Measurements from ENCODE around the gene DOK6.

DNA sequence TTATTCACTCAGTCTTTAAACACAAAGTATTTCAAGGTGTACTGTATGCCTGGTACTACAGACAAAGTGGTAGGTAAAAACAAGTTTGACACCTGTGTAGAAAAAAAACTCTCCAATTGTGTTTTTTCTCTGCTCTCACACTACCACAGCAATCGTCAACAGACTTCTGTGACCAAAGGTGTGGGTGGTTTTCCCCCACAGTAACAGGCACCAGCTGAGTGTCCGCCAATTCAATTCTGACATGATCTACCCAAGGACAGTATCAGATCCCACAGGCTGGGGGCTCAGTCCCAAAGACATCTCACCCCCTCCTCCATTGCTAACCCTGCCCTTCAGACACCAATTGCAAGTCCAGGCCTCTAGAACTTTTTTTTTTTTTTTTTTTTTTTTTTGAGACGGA, 475.8 kb downstream of the DOK6 start:
- TF ChIP-seq POLR2AphosphoS5 (IDR thresholded peaks at IDR 0.05; ENCODE audit: low read depth) (no peak), EZH2 (IDR thresholded peaks at IDR 0.05; ENCODE audit: low read depth, unreplicated experiment) (no peak), JUNB (IDR thresholded peaks at IDR 0.05; ENCODE audit: unreplicated experiment) (no peak), NANOG (IDR thresholded peaks at IDR 0.05; ENCODE audit: borderline replicate concordance) (no peak), EZH2phosphoT487 (IDR thresholded peaks at IDR 0.05; ENCODE audit: unreplicated experiment) (no peak), ZNF114 (CRISPR knock-in tag; IDR thresholded peaks at IDR 0.05) (no peak)
- TF ChIP-seq, protein P1, sequence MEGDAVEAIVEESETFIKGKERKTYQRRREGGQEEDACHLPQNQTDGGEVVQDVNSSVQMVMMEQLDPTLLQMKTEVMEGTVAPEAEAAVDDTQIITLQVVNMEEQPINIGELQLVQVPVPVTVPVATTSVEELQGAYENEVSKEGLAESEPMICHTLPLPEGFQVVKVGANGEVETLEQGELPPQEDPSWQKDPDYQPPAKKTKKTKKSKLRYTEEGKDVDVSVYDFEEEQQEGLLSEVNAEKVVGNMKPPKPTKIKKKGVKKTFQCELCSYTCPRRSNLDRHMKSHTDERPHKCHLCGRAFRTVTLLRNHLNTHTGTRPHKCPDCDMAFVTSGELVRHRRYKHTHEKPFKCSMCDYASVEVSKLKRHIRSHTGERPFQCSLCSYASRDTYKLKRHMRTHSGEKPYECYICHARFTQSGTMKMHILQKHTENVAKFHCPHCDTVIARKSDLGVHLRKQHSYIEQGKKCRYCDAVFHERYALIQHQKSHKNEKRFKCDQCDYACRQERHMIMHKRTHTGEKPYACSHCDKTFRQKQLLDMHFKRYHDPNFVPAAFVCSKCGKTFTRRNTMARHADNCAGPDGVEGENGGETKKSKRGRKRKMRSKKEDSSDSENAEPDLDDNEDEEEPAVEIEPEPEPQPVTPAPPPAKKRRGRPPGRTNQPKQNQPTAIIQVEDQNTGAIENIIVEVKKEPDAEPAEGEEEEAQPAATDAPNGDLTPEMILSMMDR (conservative IDR thresholded peaks at IDR 0.05; ENCODE audit: low read depth in 2 of 2) = no peak
- TF ChIP-seq, protein P2, sequence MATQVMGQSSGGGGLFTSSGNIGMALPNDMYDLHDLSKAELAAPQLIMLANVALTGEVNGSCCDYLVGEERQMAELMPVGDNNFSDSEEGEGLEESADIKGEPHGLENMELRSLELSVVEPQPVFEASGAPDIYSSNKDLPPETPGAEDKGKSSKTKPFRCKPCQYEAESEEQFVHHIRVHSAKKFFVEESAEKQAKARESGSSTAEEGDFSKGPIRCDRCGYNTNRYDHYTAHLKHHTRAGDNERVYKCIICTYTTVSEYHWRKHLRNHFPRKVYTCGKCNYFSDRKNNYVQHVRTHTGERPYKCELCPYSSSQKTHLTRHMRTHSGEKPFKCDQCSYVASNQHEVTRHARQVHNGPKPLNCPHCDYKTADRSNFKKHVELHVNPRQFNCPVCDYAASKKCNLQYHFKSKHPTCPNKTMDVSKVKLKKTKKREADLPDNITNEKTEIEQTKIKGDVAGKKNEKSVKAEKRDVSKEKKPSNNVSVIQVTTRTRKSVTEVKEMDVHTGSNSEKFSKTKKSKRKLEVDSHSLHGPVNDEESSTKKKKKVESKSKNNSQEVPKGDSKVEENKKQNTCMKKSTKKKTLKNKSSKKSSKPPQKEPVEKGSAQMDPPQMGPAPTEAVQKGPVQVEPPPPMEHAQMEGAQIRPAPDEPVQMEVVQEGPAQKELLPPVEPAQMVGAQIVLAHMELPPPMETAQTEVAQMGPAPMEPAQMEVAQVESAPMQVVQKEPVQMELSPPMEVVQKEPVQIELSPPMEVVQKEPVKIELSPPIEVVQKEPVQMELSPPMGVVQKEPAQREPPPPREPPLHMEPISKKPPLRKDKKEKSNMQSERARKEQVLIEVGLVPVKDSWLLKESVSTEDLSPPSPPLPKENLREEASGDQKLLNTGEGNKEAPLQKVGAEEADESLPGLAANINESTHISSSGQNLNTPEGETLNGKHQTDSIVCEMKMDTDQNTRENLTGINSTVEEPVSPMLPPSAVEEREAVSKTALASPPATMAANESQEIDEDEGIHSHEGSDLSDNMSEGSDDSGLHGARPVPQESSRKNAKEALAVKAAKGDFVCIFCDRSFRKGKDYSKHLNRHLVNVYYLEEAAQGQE (IDR thresholded peaks at IDR 0.05; ENCODE audit: unreplicated experiment) = no peak
- TF ChIP-seq, protein P3, sequence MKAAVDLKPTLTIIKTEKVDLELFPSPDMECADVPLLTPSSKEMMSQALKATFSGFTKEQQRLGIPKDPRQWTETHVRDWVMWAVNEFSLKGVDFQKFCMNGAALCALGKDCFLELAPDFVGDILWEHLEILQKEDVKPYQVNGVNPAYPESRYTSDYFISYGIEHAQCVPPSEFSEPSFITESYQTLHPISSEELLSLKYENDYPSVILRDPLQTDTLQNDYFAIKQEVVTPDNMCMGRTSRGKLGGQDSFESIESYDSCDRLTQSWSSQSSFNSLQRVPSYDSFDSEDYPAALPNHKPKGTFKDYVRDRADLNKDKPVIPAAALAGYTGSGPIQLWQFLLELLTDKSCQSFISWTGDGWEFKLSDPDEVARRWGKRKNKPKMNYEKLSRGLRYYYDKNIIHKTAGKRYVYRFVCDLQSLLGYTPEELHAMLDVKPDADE (IDR thresholded peaks at IDR 0.05) = no peak
- TF ChIP-seq, protein P4, sequence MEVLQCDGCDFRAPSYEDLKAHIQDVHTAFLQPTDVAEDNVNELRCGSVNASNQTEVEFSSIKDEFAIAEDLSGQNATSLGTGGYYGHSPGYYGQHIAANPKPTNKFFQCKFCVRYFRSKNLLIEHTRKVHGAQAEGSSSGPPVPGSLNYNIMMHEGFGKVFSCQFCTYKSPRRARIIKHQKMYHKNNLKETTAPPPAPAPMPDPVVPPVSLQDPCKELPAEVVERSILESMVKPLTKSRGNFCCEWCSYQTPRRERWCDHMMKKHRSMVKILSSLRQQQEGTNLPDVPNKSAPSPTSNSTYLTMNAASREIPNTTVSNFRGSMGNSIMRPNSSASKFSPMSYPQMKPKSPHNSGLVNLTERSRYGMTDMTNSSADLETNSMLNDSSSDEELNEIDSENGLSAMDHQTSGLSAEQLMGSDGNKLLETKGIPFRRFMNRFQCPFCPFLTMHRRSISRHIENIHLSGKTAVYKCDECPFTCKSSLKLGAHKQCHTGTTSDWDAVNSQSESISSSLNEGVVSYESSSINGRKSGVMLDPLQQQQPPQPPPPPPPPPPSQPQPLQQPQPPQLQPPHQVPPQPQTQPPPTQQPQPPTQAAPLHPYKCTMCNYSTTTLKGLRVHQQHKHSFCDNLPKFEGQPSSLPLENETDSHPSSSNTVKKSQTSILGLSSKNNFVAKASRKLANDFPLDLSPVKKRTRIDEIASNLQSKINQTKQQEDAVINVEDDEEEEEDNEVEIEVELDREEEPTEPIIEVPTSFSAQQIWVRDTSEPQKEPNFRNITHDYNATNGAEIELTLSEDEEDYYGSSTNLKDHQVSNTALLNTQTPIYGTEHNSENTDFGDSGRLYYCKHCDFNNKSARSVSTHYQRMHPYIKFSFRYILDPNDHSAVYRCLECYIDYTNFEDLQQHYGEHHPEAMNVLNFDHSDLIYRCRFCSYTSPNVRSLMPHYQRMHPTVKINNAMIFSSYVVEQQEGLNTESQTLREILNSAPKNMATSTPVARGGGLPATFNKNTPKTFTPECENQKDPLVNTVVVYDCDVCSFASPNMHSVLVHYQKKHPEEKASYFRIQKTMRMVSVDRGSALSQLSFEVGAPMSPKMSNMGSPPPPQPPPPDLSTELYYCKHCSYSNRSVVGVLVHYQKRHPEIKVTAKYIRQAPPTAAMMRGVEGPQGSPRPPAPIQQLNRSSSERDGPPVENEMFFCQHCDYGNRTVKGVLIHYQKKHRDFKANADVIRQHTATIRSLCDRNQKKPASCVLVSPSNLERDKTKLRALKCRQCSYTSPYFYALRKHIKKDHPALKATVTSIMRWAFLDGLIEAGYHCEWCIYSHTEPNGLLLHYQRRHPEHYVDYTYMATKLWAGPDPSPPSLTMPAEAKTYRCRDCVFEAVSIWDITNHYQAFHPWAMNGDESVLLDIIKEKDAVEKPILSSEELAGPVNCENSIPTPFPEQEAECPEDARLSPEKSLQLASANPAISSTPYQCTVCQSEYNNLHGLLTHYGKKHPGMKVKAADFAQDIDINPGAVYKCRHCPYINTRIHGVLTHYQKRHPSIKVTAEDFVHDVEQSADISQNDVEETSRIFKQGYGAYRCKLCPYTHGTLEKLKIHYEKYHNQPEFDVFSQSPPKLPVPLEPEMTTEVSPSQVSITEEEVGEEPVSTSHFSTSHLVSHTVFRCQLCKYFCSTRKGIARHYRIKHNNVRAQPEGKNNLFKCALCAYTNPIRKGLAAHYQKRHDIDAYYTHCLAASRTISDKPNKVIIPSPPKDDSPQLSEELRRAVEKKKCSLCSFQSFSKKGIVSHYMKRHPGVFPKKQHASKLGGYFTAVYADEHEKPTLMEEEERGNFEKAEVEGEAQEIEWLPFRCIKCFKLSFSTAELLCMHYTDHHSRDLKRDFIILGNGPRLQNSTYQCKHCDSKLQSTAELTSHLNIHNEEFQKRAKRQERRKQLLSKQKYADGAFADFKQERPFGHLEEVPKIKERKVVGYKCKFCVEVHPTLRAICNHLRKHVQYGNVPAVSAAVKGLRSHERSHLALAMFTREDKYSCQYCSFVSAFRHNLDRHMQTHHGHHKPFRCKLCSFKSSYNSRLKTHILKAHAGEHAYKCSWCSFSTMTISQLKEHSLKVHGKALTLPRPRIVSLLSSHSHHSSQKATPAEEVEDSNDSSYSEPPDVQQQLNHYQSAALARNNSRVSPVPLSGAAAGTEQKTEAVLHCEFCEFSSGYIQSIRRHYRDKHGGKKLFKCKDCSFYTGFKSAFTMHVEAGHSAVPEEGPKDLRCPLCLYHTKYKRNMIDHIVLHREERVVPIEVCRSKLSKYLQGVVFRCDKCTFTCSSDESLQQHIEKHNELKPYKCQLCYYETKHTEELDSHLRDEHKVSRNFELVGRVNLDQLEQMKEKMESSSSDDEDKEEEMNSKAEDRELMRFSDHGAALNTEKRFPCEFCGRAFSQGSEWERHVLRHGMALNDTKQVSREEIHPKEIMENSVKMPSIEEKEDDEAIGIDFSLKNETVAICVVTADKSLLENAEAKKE (CRISPR knock-in tag; IDR thresholded peaks at IDR 0.05) = no peak
